ENCODE measurements around the gene SPAG16. TPM values are rescaled to one million over a fixed set of nuclear protein-coding genes. Genes with fewer than 3 reads are reported as not detected.

SPAG16 gene
- total RNA-seq: 20.6 TPM
- long read RNA-seq, transcript SPAG16-207 (5 exons, 1,250 nt): major isoform, 22 of 30 reads
- long read RNA-seq, partial matches to known transcripts: 7 of 30 reads
- long read RNA-seq, other reads (novel, unspliced or antisense): 1 of 30 reads

DNA sequence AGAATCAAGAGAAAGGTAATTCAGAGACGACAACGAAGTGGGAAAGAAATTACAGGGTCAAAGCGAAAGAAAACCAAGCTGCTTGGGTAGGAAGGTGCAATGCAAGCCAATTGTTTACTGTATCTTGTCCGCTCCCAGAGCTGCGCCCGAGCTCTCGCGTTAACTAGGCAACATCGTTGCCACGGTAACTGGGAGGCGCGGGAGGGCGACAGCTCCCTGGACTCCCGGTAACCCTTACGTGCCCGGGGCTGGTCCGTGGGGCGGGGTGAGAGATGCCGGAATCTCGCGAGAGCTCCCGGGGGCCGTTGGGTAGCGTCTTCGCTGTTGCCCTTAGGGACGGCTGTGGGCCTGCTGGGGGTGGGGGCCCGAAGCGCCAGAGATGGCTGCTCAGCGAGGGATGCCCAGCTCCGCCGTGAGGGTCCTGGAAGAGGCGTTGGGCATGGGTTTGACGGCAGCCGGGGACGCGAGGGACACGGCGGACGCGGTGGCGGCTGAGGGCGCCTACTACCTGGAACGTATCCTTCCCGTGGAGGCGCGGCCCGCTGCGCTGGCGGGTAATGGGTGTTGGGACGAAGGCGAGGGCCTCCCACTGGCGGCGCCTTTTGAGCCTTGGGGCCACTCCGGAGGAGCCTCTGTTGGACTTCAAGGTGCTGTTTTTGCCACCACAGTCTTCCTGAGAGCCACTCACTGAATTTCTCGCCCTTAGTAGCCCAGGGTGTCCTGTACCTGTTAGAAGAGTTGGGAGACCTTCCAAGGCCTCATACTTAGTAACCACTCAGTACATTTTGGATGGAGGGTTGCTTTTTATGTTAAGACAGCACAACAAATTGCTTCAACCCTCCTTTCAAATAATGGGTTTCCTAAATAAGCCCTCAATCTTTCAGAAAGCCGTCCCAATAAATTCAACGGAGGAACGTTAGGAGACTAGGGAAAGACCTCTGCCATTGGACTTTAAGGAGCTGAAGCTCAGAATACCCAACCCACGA, at the start of gene SPAG16:
TSS of gene SPAG16 (plus strand) at position 360 of the 986 bp plus-strand sequence.
- H3K4me3 ChIP-seq: peak within 1 kb of the TSS; percentile 89
- DNase-seq: peak; percentile 94
- H3K27ac ChIP-seq (replicated peaks): peak within 1 kb of the TSS; percentile 67
- intact Hi-C loops (cut with micrococcal nuclease): no loop called here
- H3K4me1 ChIP-seq: peaks cover 37% of the 10 kb centered on the region
- TF ChIP-seq, protein P1, sequence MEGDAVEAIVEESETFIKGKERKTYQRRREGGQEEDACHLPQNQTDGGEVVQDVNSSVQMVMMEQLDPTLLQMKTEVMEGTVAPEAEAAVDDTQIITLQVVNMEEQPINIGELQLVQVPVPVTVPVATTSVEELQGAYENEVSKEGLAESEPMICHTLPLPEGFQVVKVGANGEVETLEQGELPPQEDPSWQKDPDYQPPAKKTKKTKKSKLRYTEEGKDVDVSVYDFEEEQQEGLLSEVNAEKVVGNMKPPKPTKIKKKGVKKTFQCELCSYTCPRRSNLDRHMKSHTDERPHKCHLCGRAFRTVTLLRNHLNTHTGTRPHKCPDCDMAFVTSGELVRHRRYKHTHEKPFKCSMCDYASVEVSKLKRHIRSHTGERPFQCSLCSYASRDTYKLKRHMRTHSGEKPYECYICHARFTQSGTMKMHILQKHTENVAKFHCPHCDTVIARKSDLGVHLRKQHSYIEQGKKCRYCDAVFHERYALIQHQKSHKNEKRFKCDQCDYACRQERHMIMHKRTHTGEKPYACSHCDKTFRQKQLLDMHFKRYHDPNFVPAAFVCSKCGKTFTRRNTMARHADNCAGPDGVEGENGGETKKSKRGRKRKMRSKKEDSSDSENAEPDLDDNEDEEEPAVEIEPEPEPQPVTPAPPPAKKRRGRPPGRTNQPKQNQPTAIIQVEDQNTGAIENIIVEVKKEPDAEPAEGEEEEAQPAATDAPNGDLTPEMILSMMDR (IDR thresholded peaks at IDR 0.05; ENCODE audit: borderline replicate concordance): no peak
- H3K9me3 ChIP-seq (replicated peaks): no peaks in the 10 kb centered on the region
- no peaks in the 10 kb centered on the region for H3K36me3 ChIP-seq
- no peaks in the 10 kb centered on the region for H3K27me3 ChIP-seq (ENCODE audit: low read depth)

DNA sequence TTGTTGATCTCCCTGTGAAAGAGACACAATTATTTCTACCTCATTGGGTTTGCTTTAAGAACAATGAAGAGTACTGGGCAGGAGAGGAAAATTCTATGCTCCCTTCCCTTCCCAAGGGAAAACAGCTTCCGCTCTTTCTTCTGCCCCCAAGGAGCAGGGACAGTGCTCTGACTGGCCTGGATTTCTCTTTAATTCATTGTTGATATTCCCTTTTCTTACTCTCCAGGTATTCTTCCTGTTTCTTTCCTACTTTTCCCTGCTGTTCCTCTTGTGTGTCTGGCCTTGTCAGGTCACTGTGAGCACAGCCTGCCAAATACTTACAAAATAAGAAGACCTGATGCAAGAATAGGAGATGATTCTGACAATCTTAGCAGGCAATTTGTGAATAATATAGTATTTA, 49.6 kb upstream of the SPAG16 start:
- Histone ChIP-seq H3K4me1 (peaks cover 9% of the 10 kb centered on the region), H3K36me3 (no peaks in the 10 kb centered on the region), H3K27me3 (ENCODE audit: low read depth) (peaks cover 5% of the 10 kb centered on the region), H3K9me3 (replicated peaks) (no peaks in the 10 kb centered on the region), H3K27ac (replicated peaks) (no peak overlapping the region), H3K4me3 (no peak overlapping the region)
- no peak for DNase-seq
- TF ChIP-seq, protein P1 (IDR thresholded peaks at IDR 0.05; ENCODE audit: borderline replicate concordance): no peak
- intact Hi-C loops (cut with micrococcal nuclease): no loop called here

GRCh38 chr2:213235741-213236140, 48.5 kb upstream of the SPAG16 start:
- peaks cover 5% of the 10 kb centered on the region for H3K27me3 ChIP-seq (ENCODE audit: low read depth)
- TF ChIP-seq, protein P1 (IDR thresholded peaks at IDR 0.05; ENCODE audit: borderline replicate concordance): no peak
- no peak for DNase-seq
- H3K27ac ChIP-seq (replicated peaks): no peak overlapping the region
- H3K4me1 ChIP-seq: peaks cover 9% of the 10 kb centered on the region
- no peaks in the 10 kb centered on the region for H3K9me3 ChIP-seq (replicated peaks)
- no peak overlapping the region for H3K4me3 ChIP-seq
- H3K36me3 ChIP-seq: no peaks in the 10 kb centered on the region
- intact Hi-C loops (cut with micrococcal nuclease): no loop called here

GRCh38 chr2:213237251-213237650, 47.0 kb upstream of the SPAG16 start:
- TF ChIP-seq, protein P1 (IDR thresholded peaks at IDR 0.05; ENCODE audit: borderline replicate concordance): no peak
- intact Hi-C loops (cut with micrococcal nuclease): no loop called here
- no peaks in the 10 kb centered on the region for H3K9me3 ChIP-seq (replicated peaks)
- H3K4me3 ChIP-seq: no peak overlapping the region
- no peak for DNase-seq
- peaks cover 9% of the 10 kb centered on the region for H3K4me1 ChIP-seq
- no peaks in the 10 kb centered on the region for H3K36me3 ChIP-seq
- H3K27ac ChIP-seq (replicated peaks): no peak overlapping the region
- peaks cover 5% of the 10 kb centered on the region for H3K27me3 ChIP-seq (ENCODE audit: low read depth)

DNA sequence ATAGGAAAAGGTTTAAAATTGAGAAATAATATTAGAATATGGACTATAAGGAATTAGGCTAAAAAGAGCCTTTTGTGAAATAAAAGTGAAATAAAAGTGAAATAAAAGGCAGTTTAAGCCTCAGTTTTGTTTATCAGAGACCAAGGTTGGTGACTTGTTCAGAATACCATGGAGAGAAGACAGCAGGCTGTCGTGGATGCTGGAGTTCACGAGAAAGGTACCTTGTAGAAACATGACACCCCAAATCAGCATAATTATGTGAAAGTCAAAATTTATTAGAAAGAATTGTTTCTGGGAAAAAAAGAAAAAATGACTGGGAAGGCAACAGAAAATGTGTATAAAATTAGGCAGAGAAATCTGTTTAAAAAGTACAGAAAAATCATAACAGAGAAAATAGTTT, 46.5 kb upstream of the SPAG16 start:
- H3K27me3 ChIP-seq (ENCODE audit: low read depth): peaks cover 5% of the 10 kb centered on the region
- H3K4me3 ChIP-seq: no peak overlapping the region
- TF ChIP-seq, protein P1 (IDR thresholded peaks at IDR 0.05; ENCODE audit: borderline replicate concordance): no peak
- intact Hi-C loops (cut with micrococcal nuclease): no loop called here
- DNase-seq: no peak
- no peaks in the 10 kb centered on the region for H3K9me3 ChIP-seq (replicated peaks)
- H3K4me1 ChIP-seq: peaks cover 9% of the 10 kb centered on the region
- no peaks in the 10 kb centered on the region for H3K36me3 ChIP-seq
- no peak overlapping the region for H3K27ac ChIP-seq (replicated peaks)
